Measurements from ENCODE around the gene FNTB. TPM values are rescaled to one million over a fixed set of nuclear protein-coding genes. Genes with fewer than 3 reads are reported as not detected.
A peak's percentile ranks its signal among the peaks of the same experiment; 100 is the strongest.

Gene FNTB
- total and polyA plus RNA-seq, 2 of the 8 experiments (the other 6 are each of a cell fraction or from before 2014, with no cell fraction given) = 16.0 to 20.7 TPM

- Histone ChIP-seq H3K4ac (replicated peaks; ENCODE audit: insufficient read length, low read depth, low read length) (no peak overlapping the region), H2BK5ac (ENCODE audit: low read depth, low read length) (no peak overlapping the region), H3K23ac (ENCODE audit: insufficient read length) (no peak overlapping the region), H3K9ac (replicated peaks in 1 of 4; ENCODE audit: extremely low read depth in 1 of 4, low read depth in 3 of 4, low read length in 3 of 4) (no peak overlapping the region), H3K18ac (ENCODE audit: extremely low read depth, low read length) (no peak overlapping the region), H3K4me1 (replicated peaks in 1 of 4; ENCODE audit: control insufficient read depth in 3 of 4, insufficient read depth in 4 of 4, low read length in 3 of 4) (no peaks in the 10 kb centered on the region), H3K23me2 (ENCODE audit: low read depth, low read length) (no peaks in the 10 kb centered on the region; the same call in 1 of the 2 replicates), H4K91ac (replicated peaks; ENCODE audit: insufficient read length, low read length) (no peak overlapping the region), H3K14ac (ENCODE audit: insufficient read length) (no peak overlapping the region), H4K8ac (ENCODE audit: extremely low read depth, insufficient read depth, low read length) (no peak overlapping the region), H2BK120ac (replicated peaks; ENCODE audit: low read depth, low read length) (no peak overlapping the region), H2BK12ac (ENCODE audit: low read depth, low read length) (no peak overlapping the region), H3K9me3 (ENCODE audit: insufficient read depth in 2 of 2, low read depth in 1 of 2, low read length in 1 of 2) (no peaks in the 10 kb centered on the region), H3K79me2 (ENCODE audit: control insufficient read depth in 1 of 2, insufficient read depth in 2 of 2, low read length in 2 of 2) (no peaks in the 10 kb centered on the region), H4K5ac (ENCODE audit: insufficient read length, low read depth, low read length) (no peak overlapping the region), H2AK5ac (ENCODE audit: low read depth, low read length) (no peak overlapping the region), H2AFZ (ENCODE audit: low read length) (no peak overlapping the region), H2BK20ac (ENCODE audit: low read length) (no peak overlapping the region), H3K79me1 (ENCODE audit: low read depth, low read length) (no peaks in the 10 kb centered on the region), H3K27ac (ENCODE audit: low read depth, low read length) (no peak overlapping the region), H2BK15ac (ENCODE audit: low read length) (no peak overlapping the region), H4K20me1 (replicated peaks in 1 of 2; ENCODE audit: control insufficient read depth in 1 of 2, insufficient read depth in 2 of 2, low read length in 2 of 2) (no peaks in the 10 kb centered on the region), H3K4me3 (ENCODE audit: extremely low read depth in 1 of 4, insufficient read depth in 2 of 4, low read depth in 3 of 4, low read length in 4 of 4) (no peak overlapping the region), H3K4me2 (ENCODE audit: insufficient read depth in 1 of 2, low read depth in 2 of 2, low read length in 2 of 2) (no peak overlapping the region), H3K36me3 (ENCODE audit: control insufficient read depth in 2 of 4, insufficient read depth in 4 of 4, low read length in 3 of 4) (peaks cover 0 to 5% (median 0%) of the 10 kb centered on the region in 4 experiments; a peak in 2 of 8 replicates), H3K56ac (replicated peaks; ENCODE audit: insufficient read length, low read depth, low read length) (no peak overlapping the region), H3K27me3 (replicated peaks in 1 of 4; ENCODE audit: control insufficient read depth in 3 of 4, extremely low read depth in 1 of 4, insufficient read depth in 3 of 4, low read length in 3 of 4) (no peaks in the 10 kb centered on the region)
- POLR2A ChIA-PET (ENCODE audit: partially characterized antibody) = interaction anchor here (0.6 to 1.0 kb wide), 4 partner anchors 33 to 83 kb away, joined by 3 read pairs; partner anchors contain the start of gene MAX
- CTCF ChIA-PET (ENCODE audit: partially characterized antibody) = interaction anchor here (0.6 to 4.9 kb wide), 47 partner anchors 10 to 1051 kb away, joined by 3 to 45 read pairs (median 4); partner anchors contain the start of gene FNTB
- FAIRE-seq (peak; percentile 87), DNase-seq (ENCODE audit: low read depth in 1 of 2, low spot score in 2 of 2) (no peak)
- WGBS, 2 experiments (ENCODE audit: extremely low coverage in 1 of 2, insufficient coverage in 1 of 2, insufficient read length in 1 of 2, insufficient replicate concordance in 2 of 2, low coverage in 1 of 2, low lambda C conversion rate in 2 of 2, missing lambda C conversion rate in 1 of 2) = 86% methylated on average over 9 of the region's 9 CpGs; no CpG with 5 or more reads in 1 of the 2 experiments
- TF ChIP-seq SIRT6 (IDR thresholded peaks at IDR 0.05; ENCODE audit: low read length) = no peak
- TF ChIP-seq CTBP2 (IDR thresholded peaks at IDR 0.05; ENCODE audit: borderline replicate concordance, insufficient read depth, insufficient read length, low read length) = no peak
- TF ChIP-seq USF2 (IDR thresholded peaks at IDR 0.05; ENCODE audit: low read length) = no peak
- no peak for TF ChIP-seq GTF2F1 (IDR thresholded peaks at IDR 0.05; ENCODE audit: borderline replicate concordance, low read depth, low read length)
- TF ChIP-seq EP300 (IDR thresholded peaks at IDR 0.05; ENCODE audit: borderline replicate concordance in 1 of 2, low read depth in 2 of 2, low read length in 2 of 2) = no peak
- no peak for TF ChIP-seq E2F6 (IDR thresholded peaks at IDR 0.05)
- TF ChIP-seq JUN (IDR thresholded peaks at IDR 0.05; ENCODE audit: low read depth, low read length) = no peak
- no peak for TF ChIP-seq ATF3 (IDR thresholded peaks at IDR 0.05; ENCODE audit: insufficient read depth, low read depth, low read length)
- TF ChIP-seq CEBPB (IDR thresholded peaks at IDR 0.05; ENCODE audit: low read depth, low read length) = no peak
- TF ChIP-seq YY1 (IDR thresholded peaks at IDR 0.05; ENCODE audit: low read depth, low read length) = no peak
These were observed 33.4 kb downstream of the FNTB start for GRCh38 chr14:65019944-65020566.
